ENCODE data around the gene MED15.

The MED15 gene

DNA sequence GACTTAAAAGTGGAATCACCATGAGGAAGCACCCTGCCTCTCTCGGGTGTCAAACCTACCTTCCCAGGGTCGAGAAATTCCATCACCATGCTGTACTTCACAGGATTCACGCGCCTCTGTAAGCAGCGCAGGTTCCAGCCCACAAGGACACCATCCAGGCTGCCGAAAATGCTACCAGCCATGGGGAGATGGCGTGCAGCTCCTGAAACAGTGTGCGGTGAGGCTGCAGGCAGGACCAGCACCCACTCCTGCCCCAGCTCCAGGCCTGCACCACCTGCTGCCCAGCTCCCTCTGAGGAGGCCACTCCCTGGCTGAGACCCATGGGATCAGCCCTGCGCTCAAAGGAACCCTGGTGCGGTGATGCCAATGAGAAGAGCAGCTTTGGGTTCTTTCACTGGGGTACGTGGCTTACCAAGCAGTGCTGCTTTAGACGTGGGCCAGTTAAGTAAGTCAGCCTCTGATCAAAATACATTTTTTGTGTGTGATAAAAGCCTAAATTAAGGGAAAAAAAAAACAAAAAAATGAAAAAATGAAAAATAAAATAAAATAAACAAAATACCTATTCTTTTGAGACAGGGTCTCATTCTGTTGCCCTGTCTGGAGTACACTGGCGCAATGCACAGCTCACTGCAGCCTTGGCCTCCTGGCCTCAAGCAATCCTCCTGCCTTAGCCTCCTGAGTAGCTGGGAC lies 115.4 kb downstream of the MED15 start:
- ATAC-seq (replicated peaks; ENCODE audit: extremely low read depth, poor library complexity, severe bottlenecking) (no peak), DNase-seq (ENCODE audit: low spot score in 2 of 2) (no peak)
- Mint-ChIP-seq H3K27me3 (no peaks in the 10 kb centered on the region), H3K4me1 (no peaks in the 10 kb centered on the region), H3K36me3 (ENCODE audit: insufficient read depth) (no peaks in the 10 kb centered on the region), H3K27ac (ENCODE audit: low read depth) (no peak overlapping the region), H3K9me3 (no peaks in the 10 kb centered on the region), H3K4me3 (no peak overlapping the region)

DNA sequence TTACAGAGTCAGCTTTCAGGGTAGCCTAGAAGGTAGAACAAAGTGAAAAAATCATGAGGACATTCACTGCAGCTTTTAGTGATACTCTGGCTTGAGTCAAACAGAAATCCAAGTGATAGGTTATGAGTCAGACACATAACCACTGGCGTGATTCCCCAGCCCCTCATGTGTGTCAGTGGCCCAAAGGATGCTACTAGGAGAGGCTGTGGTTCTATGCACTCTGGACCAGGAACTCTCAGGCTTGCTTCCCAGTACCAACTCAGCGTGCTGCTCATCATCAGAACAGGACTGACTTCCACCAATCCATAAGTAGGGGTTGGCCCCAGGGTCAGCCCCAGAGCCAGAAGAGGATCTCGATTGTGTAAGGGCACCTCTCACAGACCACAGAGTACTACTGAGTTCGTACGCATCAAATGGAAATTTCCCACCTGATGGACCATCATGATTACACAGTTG lies 116.8 kb downstream of the MED15 start:
- H3K36me3 Mint-ChIP-seq (ENCODE audit: insufficient read depth), result no peaks in the 10 kb centered on the region
- H3K27me3 Mint-ChIP-seq, result no peaks in the 10 kb centered on the region
- H3K27ac Mint-ChIP-seq (ENCODE audit: low read depth), result no peak overlapping the region

DNA sequence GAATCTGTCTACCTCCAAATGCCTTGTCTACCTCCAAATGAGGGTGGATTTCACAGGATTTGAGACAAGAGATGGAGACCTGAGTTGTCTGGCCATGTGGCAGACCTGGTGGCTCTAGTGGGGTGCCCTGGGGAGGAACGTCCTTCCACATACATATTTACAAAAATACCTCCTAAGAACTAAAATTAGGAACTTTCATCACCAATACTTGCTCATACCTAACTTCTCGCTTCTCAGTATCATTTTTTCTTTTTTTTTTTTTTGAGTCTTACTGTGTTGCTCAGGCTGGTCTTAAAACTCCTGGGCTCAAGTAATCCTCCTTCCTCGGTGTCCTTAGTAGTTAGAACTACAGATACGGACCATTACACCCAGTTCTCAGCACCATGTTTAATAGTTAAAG lies 117.9 kb downstream of the MED15 start:
- DNase-seq (ENCODE audit: low spot score in 2 of 2) (no peak), ATAC-seq (replicated peaks; ENCODE audit: extremely low read depth, poor library complexity, severe bottlenecking) (no peak)
- no peaks in the 10 kb centered on the region for H3K4me1 Mint-ChIP-seq
- no peaks in the 10 kb centered on the region for H3K27me3 Mint-ChIP-seq
- no peaks in the 10 kb centered on the region for H3K9me3 Mint-ChIP-seq
- no peak overlapping the region for H3K27ac Mint-ChIP-seq (ENCODE audit: low read depth)
- H3K4me3 Mint-ChIP-seq, result no peak overlapping the region
- no peaks in the 10 kb centered on the region for H3K36me3 Mint-ChIP-seq (ENCODE audit: insufficient read depth)

More for the DNA sequence above, 116.8 kb downstream of the MED15 start:
- Mint-ChIP-seq H3K4me1 (no peaks in the 10 kb centered on the region), H3K9me3 (no peaks in the 10 kb centered on the region), H3K4me3 (no peak overlapping the region)
- no peak for ATAC-seq (replicated peaks; ENCODE audit: extremely low read depth, poor library complexity, severe bottlenecking)
- DNase-seq (ENCODE audit: low spot score in 2 of 2), result no peak

DNA sequence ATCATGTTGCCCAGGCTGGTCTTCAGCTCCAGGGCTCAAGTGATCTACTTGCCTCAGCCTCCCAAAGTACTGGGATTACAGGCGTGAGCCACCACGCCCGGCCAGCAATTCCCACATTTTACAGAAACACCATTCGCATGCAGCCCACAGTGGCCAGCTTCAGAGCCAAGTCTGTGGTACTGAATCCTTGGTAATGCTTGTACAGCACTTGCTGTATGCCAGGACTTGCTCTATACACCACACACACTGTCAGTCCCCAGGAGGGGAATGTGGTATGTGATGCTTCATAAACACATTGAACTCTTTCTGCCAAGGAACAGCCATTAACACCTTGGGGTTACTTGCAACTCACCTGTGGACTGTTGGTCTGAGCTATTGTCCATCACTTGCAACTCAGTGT lies 119.4 kb downstream of the MED15 start:
- H3K9me3 Mint-ChIP-seq, result no peaks in the 10 kb centered on the region
- no peaks in the 10 kb centered on the region for H3K4me1 Mint-ChIP-seq
- DNase-seq (ENCODE audit: low spot score in 2 of 2), result no peak
- no peak for ATAC-seq (replicated peaks; ENCODE audit: extremely low read depth, poor library complexity, severe bottlenecking)
- peaks cover 5% of the 10 kb centered on the region for H3K27me3 Mint-ChIP-seq
- H3K4me3 Mint-ChIP-seq, result no peak overlapping the region
- no peaks in the 10 kb centered on the region for H3K36me3 Mint-ChIP-seq (ENCODE audit: insufficient read depth)
- H3K27ac Mint-ChIP-seq (ENCODE audit: low read depth), result no peak overlapping the region

DNA sequence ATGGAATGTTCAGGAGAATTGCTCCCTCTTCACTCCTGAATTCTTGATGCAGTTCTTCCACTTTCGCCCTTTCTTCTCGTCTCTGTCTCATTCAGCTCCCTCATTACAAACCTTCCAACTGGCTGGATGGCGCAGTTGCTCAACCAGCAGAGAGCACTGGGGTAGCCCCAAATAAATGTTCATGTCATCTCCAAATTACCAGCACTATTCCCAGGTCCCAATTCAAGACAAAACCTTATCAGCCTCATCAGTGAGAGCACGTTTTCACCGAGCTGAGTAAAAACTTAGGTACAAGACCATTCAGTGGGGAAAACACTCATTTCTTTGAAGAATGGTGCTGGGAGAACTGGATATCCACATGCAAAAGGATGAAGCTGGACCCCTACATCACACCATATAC lies 120.0 kb downstream of the MED15 start:
- Mint-ChIP-seq H3K27me3 (peaks cover 11% of the 10 kb centered on the region), H3K9me3 (no peaks in the 10 kb centered on the region), H3K4me1 (no peaks in the 10 kb centered on the region), H3K27ac (ENCODE audit: low read depth) (no peak overlapping the region), H3K4me3 (no peak overlapping the region), H3K36me3 (ENCODE audit: insufficient read depth) (no peaks in the 10 kb centered on the region)
- DNase-seq (ENCODE audit: low spot score in 2 of 2) (no peak), ATAC-seq (replicated peaks; ENCODE audit: extremely low read depth, poor library complexity, severe bottlenecking) (no peak)

DNA sequence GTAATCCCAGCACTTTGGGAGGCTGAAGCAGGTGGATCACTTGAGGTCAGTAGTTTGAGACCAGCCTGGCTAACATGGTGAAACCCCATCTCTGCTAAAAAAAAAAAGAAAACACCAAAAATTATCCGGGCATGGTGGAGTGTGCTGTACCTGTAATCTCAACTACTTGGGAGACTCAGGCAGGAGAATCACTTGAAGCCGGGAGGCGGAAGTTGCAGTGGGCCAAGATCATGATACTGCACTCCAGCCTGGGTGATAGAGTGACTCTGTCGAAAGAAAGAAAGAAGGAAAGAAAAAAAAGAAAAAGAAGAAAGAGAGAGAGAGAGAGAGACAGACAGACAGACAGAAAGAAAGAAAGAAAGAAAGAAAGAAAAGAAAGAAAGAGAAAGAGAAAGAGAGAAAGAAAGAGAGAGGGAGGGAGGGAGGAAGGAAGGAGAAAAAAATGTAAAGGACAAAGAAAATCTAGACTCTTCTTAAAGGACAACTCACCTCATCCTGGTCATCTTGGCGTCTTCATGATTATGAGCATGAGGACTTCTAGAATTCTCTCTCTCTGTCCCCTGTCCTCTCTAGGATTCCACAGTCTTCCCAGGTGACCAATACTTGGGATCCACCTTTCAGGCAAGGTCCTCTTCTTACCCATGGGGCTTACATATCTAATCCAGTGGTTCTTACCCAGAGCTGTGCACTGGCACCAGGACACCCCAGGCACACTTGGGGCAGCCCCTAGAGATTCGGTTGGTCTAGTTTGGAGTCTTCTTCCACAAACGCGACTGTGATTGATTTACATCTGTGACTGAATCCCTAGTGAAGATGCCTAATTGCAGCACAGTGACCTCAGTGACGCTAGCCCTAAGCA lies 120.9 kb downstream of the MED15 start:
- H3K36me3 Mint-ChIP-seq (ENCODE audit: insufficient read depth), result no peaks in the 10 kb centered on the region
- no peak for ATAC-seq (replicated peaks; ENCODE audit: extremely low read depth, poor library complexity, severe bottlenecking)
- no peaks in the 10 kb centered on the region for H3K4me1 Mint-ChIP-seq
- no peak overlapping the region for H3K27ac Mint-ChIP-seq (ENCODE audit: low read depth)
- H3K27me3 Mint-ChIP-seq, result peaks cover 20% of the 10 kb centered on the region
- H3K9me3 Mint-ChIP-seq, result no peaks in the 10 kb centered on the region
- H3K4me3 Mint-ChIP-seq, result no peak overlapping the region
- no peak for DNase-seq (ENCODE audit: low spot score in 2 of 2)

DNA sequence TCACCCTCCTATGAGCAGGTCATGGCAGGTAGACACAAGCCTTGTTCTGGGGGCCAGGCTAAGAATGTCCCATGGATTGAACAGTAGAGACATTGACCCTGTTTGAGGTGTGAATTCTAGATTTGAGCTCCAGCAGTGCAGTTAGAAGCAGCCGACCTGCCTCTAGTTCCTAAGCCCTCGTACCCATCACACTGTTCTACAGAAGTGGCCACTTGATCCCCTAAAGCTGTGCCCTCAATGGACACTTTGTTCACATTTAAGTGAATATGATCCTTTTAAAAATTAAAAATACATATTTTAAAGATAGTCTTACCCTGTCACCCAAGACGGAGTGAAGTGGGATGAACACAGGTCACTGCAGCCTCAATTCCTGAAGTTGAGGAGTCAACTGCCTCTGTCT lies 122.0 kb downstream of the MED15 start:
- H3K27ac Mint-ChIP-seq (ENCODE audit: low read depth), result no peak overlapping the region
- no peak overlapping the region for H3K4me3 Mint-ChIP-seq
- DNase-seq (ENCODE audit: low spot score in 2 of 2) (no peak), ATAC-seq (replicated peaks; ENCODE audit: extremely low read depth, poor library complexity, severe bottlenecking) (no peak)
- H3K27me3 Mint-ChIP-seq, result peaks cover 23% of the 10 kb centered on the region
- H3K9me3 Mint-ChIP-seq, result no peaks in the 10 kb centered on the region
- H3K4me1 Mint-ChIP-seq, result no peaks in the 10 kb centered on the region
- no peaks in the 10 kb centered on the region for H3K36me3 Mint-ChIP-seq (ENCODE audit: insufficient read depth)

DNA sequence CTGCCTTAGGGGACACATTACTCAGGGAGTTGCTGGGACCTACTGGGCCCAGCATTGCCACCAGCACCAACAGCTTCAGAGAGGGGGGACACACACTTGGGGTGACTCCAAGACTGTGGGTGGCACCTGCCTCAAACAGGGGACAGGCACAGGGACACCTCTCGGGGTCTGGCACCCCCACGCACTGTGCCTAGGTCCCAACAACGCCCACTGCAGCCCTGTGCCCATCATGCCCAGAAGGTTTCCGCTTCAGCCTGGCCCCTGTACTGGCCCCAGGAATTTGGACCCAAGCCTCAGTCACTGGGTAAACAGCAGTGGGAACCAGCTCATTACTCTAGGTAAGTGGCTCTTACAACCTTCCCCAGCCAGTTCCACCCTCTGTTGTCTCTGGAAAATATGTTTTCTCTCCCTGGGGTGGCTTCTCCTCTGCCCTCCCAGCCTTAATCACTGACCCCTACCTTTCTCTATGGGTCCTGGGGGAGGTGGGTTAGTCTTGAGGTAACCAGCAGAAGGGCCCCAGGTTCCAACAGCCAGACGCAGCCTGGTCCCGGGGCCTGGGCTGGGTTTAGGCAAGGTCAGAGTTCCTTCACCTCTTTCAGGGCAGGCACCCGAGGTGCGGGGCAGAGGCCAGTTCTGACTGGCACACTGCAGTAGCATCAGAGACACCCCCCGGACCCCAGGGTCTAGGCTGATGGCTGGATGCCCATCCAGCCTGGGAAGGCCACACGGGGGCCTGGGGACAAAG lies 123.6 kb downstream of the MED15 start:
- no peaks in the 10 kb centered on the region for H3K9me3 Mint-ChIP-seq
- no peaks in the 10 kb centered on the region for H3K36me3 Mint-ChIP-seq (ENCODE audit: insufficient read depth)
- ATAC-seq (replicated peaks; ENCODE audit: extremely low read depth, poor library complexity, severe bottlenecking) (no peak), DNase-seq (ENCODE audit: low spot score in 2 of 2) (no peak)
- peaks cover 23% of the 10 kb centered on the region for H3K27me3 Mint-ChIP-seq
- H3K4me1 Mint-ChIP-seq, result no peaks in the 10 kb centered on the region
- no peak overlapping the region for H3K27ac Mint-ChIP-seq (ENCODE audit: low read depth)
- H3K4me3 Mint-ChIP-seq, result no peak overlapping the region

DNA sequence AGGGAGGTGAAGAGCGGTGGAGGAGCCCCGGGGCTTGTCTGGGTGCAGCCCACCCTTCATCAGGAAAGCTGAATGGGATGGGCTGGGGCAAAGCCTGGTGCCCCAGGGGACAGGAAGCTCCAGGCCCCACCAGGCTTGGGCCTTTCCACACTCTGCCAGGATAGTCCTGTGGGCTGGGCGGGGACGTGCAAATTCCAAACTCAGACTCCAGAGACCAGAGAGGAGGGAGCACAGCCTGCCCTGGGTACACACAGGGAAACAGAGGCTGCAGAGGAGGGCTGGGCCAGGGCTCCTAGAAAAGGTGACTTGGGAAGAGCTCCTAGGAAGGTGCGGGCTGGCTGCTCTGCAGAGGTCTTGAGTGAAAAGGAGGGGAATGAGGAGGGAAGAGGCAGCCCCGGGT lies 124.7 kb downstream of the MED15 start:
- ATAC-seq (replicated peaks; ENCODE audit: extremely low read depth, poor library complexity, severe bottlenecking) (no peak), DNase-seq (ENCODE audit: low spot score in 2 of 2) (no peak)
- no peak overlapping the region for H3K4me3 Mint-ChIP-seq
- H3K4me1 Mint-ChIP-seq, result no peaks in the 10 kb centered on the region
- H3K27ac Mint-ChIP-seq (ENCODE audit: low read depth), result no peak overlapping the region
- no peaks in the 10 kb centered on the region for H3K36me3 Mint-ChIP-seq (ENCODE audit: insufficient read depth)
- H3K9me3 Mint-ChIP-seq, result no peaks in the 10 kb centered on the region
- peaks cover 23% of the 10 kb centered on the region for H3K27me3 Mint-ChIP-seq

DNA sequence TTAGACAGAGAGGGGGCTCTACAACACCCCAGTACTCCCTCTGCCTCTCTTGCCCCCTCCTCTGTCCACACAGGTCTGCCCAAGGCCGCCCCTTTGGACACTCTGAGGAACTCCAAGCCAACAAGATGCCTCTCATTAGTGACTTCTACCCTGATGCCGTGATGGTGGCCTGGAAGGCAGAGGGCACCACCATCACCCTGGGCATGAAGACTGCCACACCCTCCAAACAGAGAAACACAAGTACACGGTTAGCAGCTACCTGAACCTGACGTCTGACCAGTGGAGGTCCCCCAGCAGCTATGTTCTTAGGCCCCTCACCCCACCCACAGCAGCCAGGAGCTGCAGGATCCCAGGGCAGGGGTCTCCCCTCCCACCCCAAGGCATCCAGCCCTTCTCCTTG lies 125.1 kb downstream of the MED15 start:
- H3K36me3 Mint-ChIP-seq (ENCODE audit: insufficient read depth), result no peaks in the 10 kb centered on the region
- ATAC-seq (replicated peaks; ENCODE audit: extremely low read depth, poor library complexity, severe bottlenecking), result no peak
- DNase-seq (ENCODE audit: low spot score in 2 of 2), result no peak
- H3K4me3 Mint-ChIP-seq, result no peak overlapping the region
- no peak overlapping the region for H3K27ac Mint-ChIP-seq (ENCODE audit: low read depth)
- H3K4me1 Mint-ChIP-seq, result no peaks in the 10 kb centered on the region
- H3K9me3 Mint-ChIP-seq, result no peaks in the 10 kb centered on the region
- H3K27me3 Mint-ChIP-seq, result peaks cover 23% of the 10 kb centered on the region

DNA sequence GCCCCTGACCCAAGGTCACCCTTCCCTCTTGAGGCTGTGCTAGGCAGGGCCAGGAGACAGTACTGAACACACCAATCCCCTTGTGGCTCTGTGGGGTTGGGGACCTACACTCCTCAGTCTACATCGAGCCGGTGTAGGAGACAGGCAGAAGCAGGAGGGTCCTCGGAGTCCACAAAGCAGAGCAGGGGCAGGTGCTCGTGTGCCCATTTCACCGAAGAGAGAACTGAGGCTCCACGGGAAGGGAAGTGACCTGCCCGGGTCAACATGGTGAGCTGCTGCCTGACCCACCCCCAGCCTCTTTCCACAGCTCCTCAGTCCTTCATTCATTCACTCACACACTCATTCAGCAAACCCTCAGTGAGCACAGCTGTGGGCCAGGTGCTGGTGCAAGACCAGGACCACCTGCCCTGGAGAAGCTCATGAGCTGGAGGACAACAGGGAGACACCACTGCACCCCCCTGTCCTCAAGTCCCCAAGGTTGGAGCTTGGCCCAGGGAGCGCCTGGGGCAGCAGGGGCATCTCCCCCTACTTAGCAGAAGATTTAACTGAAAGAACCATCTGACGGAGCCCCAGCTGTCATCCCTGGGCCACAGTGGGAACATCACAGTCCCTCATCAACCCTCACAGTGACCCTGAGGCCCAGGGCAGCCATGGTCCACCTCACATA lies 127.3 kb downstream of the MED15 start:
- no peak for DNase-seq (ENCODE audit: low spot score in 2 of 2)
- Mint-ChIP-seq H3K27me3 (peaks cover 23% of the 10 kb centered on the region), H3K27ac (ENCODE audit: low read depth) (no peak overlapping the region)

DNA sequence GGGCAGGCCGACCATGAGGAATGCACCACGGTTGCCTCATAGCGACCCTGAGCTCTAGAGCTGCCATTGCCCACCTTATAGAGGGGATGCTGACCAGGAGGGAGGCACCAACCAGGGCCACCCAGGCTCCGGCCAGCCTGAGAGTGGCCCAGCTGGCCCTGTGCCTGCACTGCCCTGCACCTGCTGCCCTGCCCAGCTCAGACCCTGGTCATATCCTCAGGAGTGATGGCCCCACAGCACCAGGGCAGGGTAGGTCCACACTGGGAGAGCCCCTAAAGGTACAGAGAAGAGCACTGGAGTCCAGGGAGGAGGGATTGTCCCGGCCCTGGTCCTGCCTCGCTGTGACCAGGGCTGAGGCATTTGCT lies 127.8 kb downstream of the MED15 start:
- H3K36me3 Mint-ChIP-seq (ENCODE audit: insufficient read depth), result no peaks in the 10 kb centered on the region
- no peak for DNase-seq (ENCODE audit: low spot score in 2 of 2)
- H3K9me3 Mint-ChIP-seq, result no peaks in the 10 kb centered on the region
- ATAC-seq (replicated peaks; ENCODE audit: extremely low read depth, poor library complexity, severe bottlenecking), result no peak
- H3K4me3 Mint-ChIP-seq, result no peak overlapping the region
- peaks cover 23% of the 10 kb centered on the region for H3K27me3 Mint-ChIP-seq
- H3K4me1 Mint-ChIP-seq, result no peaks in the 10 kb centered on the region
- H3K27ac Mint-ChIP-seq (ENCODE audit: low read depth), result no peak overlapping the region

More for the DNA sequence above, 127.3 kb downstream of the MED15 start:
- ATAC-seq (replicated peaks; ENCODE audit: extremely low read depth, poor library complexity, severe bottlenecking), result no peak
- H3K9me3 Mint-ChIP-seq, result no peaks in the 10 kb centered on the region
- H3K36me3 Mint-ChIP-seq (ENCODE audit: insufficient read depth), result no peaks in the 10 kb centered on the region
- no peak overlapping the region for H3K4me3 Mint-ChIP-seq
- no peaks in the 10 kb centered on the region for H3K4me1 Mint-ChIP-seq

Measured in central memory CD8-positive, alpha-beta T cell (primary cell).